ENCODE data around the gene SCFD2. TPM values are rescaled to one million over a fixed set of nuclear protein-coding genes. Genes with fewer than 3 reads are reported as not detected.

The SCFD2 gene
- total and polyA plus RNA-seq, 10 of the 15 experiments (the other 5 are each of a cell fraction or from before 2014, with no cell fraction given), result 4.8 to 37.6 (median 24.9) TPM

GRCh38 chr4:53156896-53157295 lies 209.0 kb downstream of the SCFD2 start (continued):
- TF ChIP-seq, protein P1, sequence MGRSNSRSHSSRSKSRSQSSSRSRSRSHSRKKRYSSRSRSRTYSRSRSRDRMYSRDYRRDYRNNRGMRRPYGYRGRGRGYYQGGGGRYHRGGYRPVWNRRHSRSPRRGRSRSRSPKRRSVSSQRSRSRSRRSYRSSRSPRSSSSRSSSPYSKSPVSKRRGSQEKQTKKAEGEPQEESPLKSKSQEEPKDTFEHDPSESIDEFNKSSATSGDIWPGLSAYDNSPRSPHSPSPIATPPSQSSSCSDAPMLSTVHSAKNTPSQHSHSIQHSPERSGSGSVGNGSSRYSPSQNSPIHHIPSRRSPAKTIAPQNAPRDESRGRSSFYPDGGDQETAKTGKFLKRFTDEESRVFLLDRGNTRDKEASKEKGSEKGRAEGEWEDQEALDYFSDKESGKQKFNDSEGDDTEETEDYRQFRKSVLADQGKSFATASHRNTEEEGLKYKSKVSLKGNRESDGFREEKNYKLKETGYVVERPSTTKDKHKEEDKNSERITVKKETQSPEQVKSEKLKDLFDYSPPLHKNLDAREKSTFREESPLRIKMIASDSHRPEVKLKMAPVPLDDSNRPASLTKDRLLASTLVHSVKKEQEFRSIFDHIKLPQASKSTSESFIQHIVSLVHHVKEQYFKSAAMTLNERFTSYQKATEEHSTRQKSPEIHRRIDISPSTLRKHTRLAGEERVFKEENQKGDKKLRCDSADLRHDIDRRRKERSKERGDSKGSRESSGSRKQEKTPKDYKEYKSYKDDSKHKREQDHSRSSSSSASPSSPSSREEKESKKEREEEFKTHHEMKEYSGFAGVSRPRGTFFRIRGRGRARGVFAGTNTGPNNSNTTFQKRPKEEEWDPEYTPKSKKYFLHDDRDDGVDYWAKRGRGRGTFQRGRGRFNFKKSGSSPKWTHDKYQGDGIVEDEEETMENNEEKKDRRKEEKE (IDR thresholded peaks at IDR 0.05), result no peak
- TF ChIP-seq CHD2 (IDR thresholded peaks at IDR 0.05; ENCODE audit: borderline replicate concordance, low read depth, low read length), result no peak

DNA sequence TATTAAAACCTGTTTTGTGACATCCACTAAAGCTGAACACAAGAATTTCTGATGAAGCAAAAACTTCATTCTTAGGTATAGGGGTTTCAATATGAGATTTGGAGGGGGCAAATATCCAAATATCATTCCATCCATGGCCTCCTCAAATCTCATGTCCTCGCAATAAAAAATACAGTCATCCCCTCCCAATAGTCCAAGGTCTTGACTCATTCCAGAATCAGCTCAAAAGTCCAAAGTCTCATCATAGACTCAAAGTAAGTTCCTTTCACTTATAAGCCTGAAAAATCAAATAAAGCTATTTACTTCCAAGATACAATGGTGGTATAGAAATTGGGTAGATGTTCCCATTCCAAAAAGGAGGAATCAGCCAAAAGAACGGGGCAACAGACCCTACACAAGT lies 213.4 kb downstream of the SCFD2 start:
- Histone ChIP-seq H3K27me3 (replicated peaks in 1 of 2; ENCODE audit: control insufficient read depth in 2 of 2, insufficient read depth in 2 of 2, low read length in 1 of 2) (no peaks in the 10 kb centered on the region), H2AFZ (ENCODE audit: control insufficient read depth, low read depth, low read length) (no peak overlapping the region), H3K4me2 (ENCODE audit: control insufficient read depth, insufficient read depth) (no peak overlapping the region), H3K9me3 (replicated peaks; ENCODE audit: control insufficient read depth, insufficient read depth, low read length) (no peaks in the 10 kb centered on the region; the same call in 1 of the 3 replicates), H3K36me3 (ENCODE audit: control insufficient read depth in 2 of 2, insufficient read depth in 2 of 2, low read length in 1 of 2) (no peaks in the 10 kb centered on the region), H4K20me1 (ENCODE audit: control insufficient read depth, insufficient read depth) (no peaks in the 10 kb centered on the region), H3K4me1 (ENCODE audit: control insufficient read depth, insufficient read depth, low read length) (no peaks in the 10 kb centered on the region), H3K27ac (ENCODE audit: control insufficient read depth, insufficient read depth) (no peak overlapping the region), H3K4me3 (no peak overlapping the region), H3K79me2 (ENCODE audit: control insufficient read depth, insufficient read depth, low read length) (no peaks in the 10 kb centered on the region), H3K9ac (ENCODE audit: control insufficient read depth, insufficient read depth, low read length) (no peak overlapping the region)
- ChIA-PET RAD21 (ENCODE audit: unreplicated experiment) (no interaction called here), SMC1A (ENCODE audit: uncharacterized antibody, unreplicated experiment) (interaction anchor here (0.9 kb wide), 1 partner anchor 9 kb away, joined by 4 read pairs; no protein-coding TSS in a partner anchor), POLR2A (interaction anchor here (1.1 kb wide), 1 partner anchor 12 kb away, joined by 4 read pairs; no protein-coding TSS in a partner anchor), CTCF (interaction anchor here (1.1 kb wide), 1 partner anchor 20 kb away, joined by 3 read pairs; no protein-coding TSS in a partner anchor)
- in situ Hi-C loops (cut with MboI), result no loop called here
- intact Hi-C loops (cut with micrococcal nuclease; ENCODE audit: unreplicated experiment), result no loop called here
- DNase-seq (ENCODE audit: low read depth, low spot score) (no peak), ATAC-seq (no peak), FAIRE-seq (no peak)
- no TSS peak for BruUV-seq (replicated peaks)
- 75% methylated on average over 2 of the region's 2 CpGs for WGBS (ENCODE audit: insufficient coverage, insufficient replicate concordance, low lambda C conversion rate, missing lambda C conversion rate)
- TF ChIP-seq SREBF1 (IDR thresholded peaks at IDR 0.05; ENCODE audit: low read length), result no peak
- no peak for TF ChIP-seq POLR2AphosphoS5 (IDR thresholded peaks at IDR 0.05; ENCODE audit: low read length)
- no peak for TF ChIP-seq MYB (IDR thresholded peaks at IDR 0.05; ENCODE audit: borderline replicate concordance, low read depth, low read length)
- no peak for TF ChIP-seq CBX5 (IDR thresholded peaks at IDR 0.05; ENCODE audit: low read depth)
- TF ChIP-seq, protein P2, sequence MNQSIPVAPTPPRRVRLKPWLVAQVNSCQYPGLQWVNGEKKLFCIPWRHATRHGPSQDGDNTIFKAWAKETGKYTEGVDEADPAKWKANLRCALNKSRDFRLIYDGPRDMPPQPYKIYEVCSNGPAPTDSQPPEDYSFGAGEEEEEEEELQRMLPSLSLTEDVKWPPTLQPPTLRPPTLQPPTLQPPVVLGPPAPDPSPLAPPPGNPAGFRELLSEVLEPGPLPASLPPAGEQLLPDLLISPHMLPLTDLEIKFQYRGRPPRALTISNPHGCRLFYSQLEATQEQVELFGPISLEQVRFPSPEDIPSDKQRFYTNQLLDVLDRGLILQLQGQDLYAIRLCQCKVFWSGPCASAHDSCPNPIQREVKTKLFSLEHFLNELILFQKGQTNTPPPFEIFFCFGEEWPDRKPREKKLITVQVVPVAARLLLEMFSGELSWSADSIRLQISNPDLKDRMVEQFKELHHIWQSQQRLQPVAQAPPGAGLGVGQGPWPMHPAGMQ (IDR thresholded peaks at IDR 0.05; ENCODE audit: borderline replicate concordance), result no peak
- TF ChIP-seq, protein P3, sequence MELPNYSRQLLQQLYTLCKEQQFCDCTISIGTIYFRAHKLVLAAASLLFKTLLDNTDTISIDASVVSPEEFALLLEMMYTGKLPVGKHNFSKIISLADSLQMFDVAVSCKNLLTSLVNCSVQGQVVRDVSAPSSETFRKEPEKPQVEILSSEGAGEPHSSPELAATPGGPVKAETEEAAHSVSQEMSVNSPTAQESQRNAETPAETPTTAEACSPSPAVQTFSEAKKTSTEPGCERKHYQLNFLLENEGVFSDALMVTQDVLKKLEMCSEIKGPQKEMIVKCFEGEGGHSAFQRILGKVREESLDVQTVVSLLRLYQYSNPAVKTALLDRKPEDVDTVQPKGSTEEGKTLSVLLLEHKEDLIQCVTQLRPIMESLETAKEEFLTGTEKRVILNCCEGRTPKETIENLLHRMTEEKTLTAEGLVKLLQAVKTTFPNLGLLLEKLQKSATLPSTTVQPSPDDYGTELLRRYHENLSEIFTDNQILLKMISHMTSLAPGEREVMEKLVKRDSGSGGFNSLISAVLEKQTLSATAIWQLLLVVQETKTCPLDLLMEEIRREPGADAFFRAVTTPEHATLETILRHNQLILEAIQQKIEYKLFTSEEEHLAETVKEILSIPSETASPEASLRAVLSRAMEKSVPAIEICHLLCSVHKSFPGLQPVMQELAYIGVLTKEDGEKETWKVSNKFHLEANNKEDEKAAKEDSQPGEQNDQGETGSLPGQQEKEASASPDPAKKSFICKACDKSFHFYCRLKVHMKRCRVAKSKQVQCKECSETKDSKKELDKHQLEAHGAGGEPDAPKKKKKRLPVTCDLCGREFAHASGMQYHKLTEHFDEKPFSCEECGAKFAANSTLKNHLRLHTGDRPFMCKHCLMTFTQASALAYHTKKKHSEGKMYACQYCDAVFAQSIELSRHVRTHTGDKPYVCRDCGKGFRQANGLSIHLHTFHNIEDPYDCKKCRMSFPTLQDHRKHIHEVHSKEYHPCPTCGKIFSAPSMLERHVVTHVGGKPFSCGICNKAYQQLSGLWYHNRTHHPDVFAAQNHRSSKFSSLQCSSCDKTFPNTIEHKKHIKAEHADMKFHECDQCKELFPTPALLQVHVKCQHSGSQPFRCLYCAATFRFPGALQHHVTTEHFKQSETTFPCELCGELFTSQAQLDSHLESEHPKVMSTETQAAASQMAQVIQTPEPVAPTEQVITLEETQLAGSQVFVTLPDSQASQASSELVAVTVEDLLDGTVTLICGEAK (IDR thresholded peaks at IDR 0.05; ENCODE audit: borderline replicate concordance), result no peak
- TF ChIP-seq ZZZ3 (IDR thresholded peaks at IDR 0.05; ENCODE audit: control insufficient read depth, insufficient read length, low read depth), result no peak
- TF ChIP-seq ATF2 (IDR thresholded peaks at IDR 0.05; ENCODE audit: low read length), result no peak
- no peak for TF ChIP-seq E2F4 (IDR thresholded peaks at IDR 0.05; ENCODE audit: low read depth, low read length)
